Smooth muscle cell of the brain vasculature (primary cell): ENCODE results near the gene CEP152.

Experiments used
- DNase-seq: peaks from one replicate; pipeline ENCODE4 v3.0.0-alpha.2; 2012; ENCODE audit warnings: low read depth, low spot score

CEP152 gene

GRCh38 chr15:48777645-48778330 lies 33.1 kb downstream of the CEP152 start:
- peak; percentile 44 for DNase-seq

- no peak for DNase-seq
Measured at GRCh38 chr15:48775546-48775945, 35.3 kb downstream of the CEP152 start.

- no peak for DNase-seq
Measured at GRCh38 chr15:48774484-48774883, 36.4 kb downstream of the CEP152 start.

- DNase-seq, result no peak
Measured at GRCh38 chr15:48766196-48766595, 44.7 kb downstream of the CEP152 start.

- no peak for DNase-seq
Measured at GRCh38 chr15:48765022-48765421, 45.8 kb downstream of the CEP152 start.

GRCh38 chr15:48761393-48762158 lies 49.3 kb downstream of the CEP152 start:
- DNase-seq, result no peak

GRCh38 chr15:48759921-48760320 lies 50.9 kb downstream of the CEP152 start:
- no peak for DNase-seq

- no peak for DNase-seq
Measured at GRCh38 chr15:48757661-48758060, 53.2 kb downstream of the CEP152 start.

- no peak for DNase-seq
Measured at GRCh38 chr15:48754011-48754410, 56.9 kb downstream of the CEP152 start.

GRCh38 chr15:48751595-48751994 lies 59.3 kb downstream of the CEP152 start:
- DNase-seq, result no peak

- no peak for DNase-seq
Measured at GRCh38 chr15:48748535-48748934, 62.3 kb downstream of the CEP152 start.

- DNase-seq, result no peak
Measured at GRCh38 chr15:48733615-48734014, 77.3 kb downstream of the CEP152 start.

- no peak for DNase-seq
Measured at GRCh38 chr15:48730506-48730905, 80.4 kb downstream of the CEP152 start.

- no peak for DNase-seq
Measured at GRCh38 chr15:48723969-48724368, 86.9 kb downstream of the CEP152 start.

GRCh38 chr15:48722764-48723661 lies 87.9 kb downstream of the CEP152 start:
- DNase-seq, result no peak

GRCh38 chr15:48721061-48721810 lies 89.6 kb downstream of the CEP152 start:
- no peak for DNase-seq

- DNase-seq, result no peak
Measured at GRCh38 chr15:48720646-48721045, 90.2 kb downstream of the CEP152 start.

GRCh38 chr15:48719668-48720067 lies 91.2 kb downstream of the CEP152 start:
- no peak for DNase-seq

- DNase-seq, result no peak
Measured at GRCh38 chr15:48718646-48719045, 92.2 kb downstream of the CEP152 start.

GRCh38 chr15:48717458-48717857 lies 93.4 kb downstream of the CEP152 start:
- no peak for DNase-seq

GRCh38 chr15:48712546-48712945 lies 98.3 kb downstream of the CEP152 start:
- no peak for DNase-seq
